ENCODE data around the gene ZNF862. TPM values are rescaled to one million over a fixed set of nuclear protein-coding genes. Genes with fewer than 3 reads are reported as not detected.
A peak's percentile ranks its signal among the peaks of the same experiment; 100 is the strongest.

Gene ZNF862
- total RNA-seq, 1 donor from 2014 or later: 8.0 TPM

- TF ChIP-seq CTCF (conservative IDR thresholded peaks at IDR 0.05; ENCODE audit: low read depth, low read length): no peak
- H3K4me3 ChIP-seq (ENCODE audit: low read depth, low read length): no peak overlapping the region
- DNase-seq (ENCODE audit: low read depth): no peak
These were observed 31.7 kb downstream of the ZNF862 start for GRCh38 chr7:149869867-149870266.

GRCh38 chr7:149870274-149870673, 32.1 kb downstream of the ZNF862 start:
- no peak for TF ChIP-seq CTCF (conservative IDR thresholded peaks at IDR 0.05; ENCODE audit: low read depth, low read length)
- no peak overlapping the region for H3K4me3 ChIP-seq (ENCODE audit: low read depth, low read length)
- no peak for DNase-seq (ENCODE audit: low read depth)

- TF ChIP-seq CTCF (conservative IDR thresholded peaks at IDR 0.05; ENCODE audit: low read depth, low read length): no peak
- no peak overlapping the region for H3K4me3 ChIP-seq (ENCODE audit: low read depth, low read length)
- DNase-seq (ENCODE audit: low read depth): no peak
These were observed 32.7 kb downstream of the ZNF862 start for GRCh38 chr7:149870701-149871483.

GRCh38 chr7:149871576-149871975, 33.4 kb downstream of the ZNF862 start:
- no peak for TF ChIP-seq CTCF (conservative IDR thresholded peaks at IDR 0.05; ENCODE audit: low read depth, low read length)
- no peak for DNase-seq (ENCODE audit: low read depth)
- no peak overlapping the region for H3K4me3 ChIP-seq (ENCODE audit: low read depth, low read length)

- TF ChIP-seq CTCF (conservative IDR thresholded peaks at IDR 0.05; ENCODE audit: low read depth, low read length): peak; percentile 17
- peak; percentile 30 for DNase-seq (ENCODE audit: low read depth)
- peak overlapping the region; percentile 84 for H3K4me3 ChIP-seq (ENCODE audit: low read depth, low read length)
These were observed 34.4 kb downstream of the ZNF862 start for GRCh38 chr7:149872419-149873073.

GRCh38 chr7:149873074-149873969, 35.1 kb downstream of the ZNF862 start, which contains the start of gene ATP6V0E2:
TSS of gene ATP6V0E2 (plus strand) at chr7:149873969. CDS start at chr7:149874066, 97 bp downstream.
- peak; percentile 25 for DNase-seq (ENCODE audit: low read depth)
- no peak for TF ChIP-seq CTCF (conservative IDR thresholded peaks at IDR 0.05; ENCODE audit: low read depth, low read length)

More at GRCh38 chr7:149873074-149873969, 35.1 kb downstream of the ZNF862 start, which contains the start of gene ATP6V0E2:
- H3K4me3 ChIP-seq (ENCODE audit: low read depth, low read length): peak within 1 kb of the TSS; percentile 84

Measured in epithelial cell of proximal tubule (primary cell).